K562 (cell line): ENCODE measurements around the gene CEBPE. TPM values are rescaled to one million over a fixed set of nuclear protein-coding genes. Genes with fewer than 3 reads are reported as not detected.
A peak's percentile ranks its signal among the peaks of the same experiment; 100 is the strongest.

Experiments used
- ARID1B ChIP-seq: fragments of 450-650 bp; IDR thresholded peaks from 2 replicates; pipeline ENCODE4 v1.6.1; 2016; ENCODE audit warnings: antibody characterized with exemption, mild to moderate bottlenecking, inconsistent platforms
- CREBBP ChIP-seq: IDR thresholded peaks from one replicate; pipeline ENCODE4 v1.6.1; 2012; ENCODE audit warnings: low read depth, mild to moderate bottlenecking, control low read depth, inconsistent platforms, low read length
- GABPB1 ChIP-seq: sonication (generic); formaldehyde crosslinking; IDR thresholded peaks from 2 replicates; pipeline ENCODE4 v1.8.0; 2022; ENCODE audit warnings: mild to moderate bottlenecking, missing genetic modification reagents
- JUND ChIP-seq, 2 experiments: IDR thresholded peaks; 2 replicates in 1 of 2; 3 replicates in 1 of 2; pipeline ENCODE4 v1.6.1; 2011; ENCODE audit warnings: borderline replicate concordance in 2 of 2, low read depth in 2 of 2, low read length in 2 of 2, improper control_type of control experiment in 1 of 2, missing biosample characterization in 1 of 2, missing genetic modification characterization in 1 of 2, missing genetic modification reagents in 1 of 2
- LEF1 ChIP-seq: fragments of 450-650 bp; IDR thresholded peaks from 2 replicates; pipeline ENCODE4 v1.6.1; 2016; ENCODE audit warnings: mild to moderate bottlenecking
- MNT ChIP-seq, 2 experiments: fragments of 450-650 bp; conservative IDR thresholded peaks; 2 replicates each; pipeline ENCODE4 v1.6.1; 2017; ENCODE audit warnings: mild to moderate bottlenecking in 2 of 2, moderate library complexity in 2 of 2
- SMAD2 ChIP-seq: fragments of 150-350 bp; IDR thresholded peaks from 2 replicates; pipeline ENCODE4 v1.6.1; 2014; ENCODE audit warnings: low read depth, mild to moderate bottlenecking, low read length
- SPI1 ChIP-seq: IDR thresholded peaks from 2 replicates; pipeline ENCODE4 v1.6.1; 2011; ENCODE audit warnings: low read depth, low read length, control low read depth, borderline replicate concordance
- TEAD2 ChIP-seq: fragments of 450-650 bp; IDR thresholded peaks from 2 replicates; pipeline ENCODE4 v1.6.1; 2016; ENCODE audit warnings: missing genetic modification characterization, control low read depth, missing compliant biosample characterization
- TEAD4 ChIP-seq, 2 experiments: sonication (generic) in 1 of 2; formaldehyde crosslinking in 1 of 2; IDR thresholded peaks; 2 replicates each; pipeline versions ENCODE4 v1.6.1 to v1.8.0; 2012 to 2022; ENCODE audit warnings: borderline replicate concordance in 1 of 2, inconsistent platforms in 1 of 2, low read length in 1 of 2, mild to moderate bottlenecking in 1 of 2, missing genetic modification reagents in 1 of 2
- XRCC4 ChIP-seq: IDR thresholded peaks from one replicate; pipeline ENCODE4 v1.6.1; 2011; ENCODE audit not compliant: insufficient read depth, insufficient read length; ENCODE audit errors: extremely low read depth
- ZNF133 ChIP-seq: fragments of 250-450 bp; sonication (Bioruptor Pico); IDR thresholded peaks from 2 replicates; pipeline ENCODE4 v1.4.0; 2020; ENCODE audit warnings: mild to moderate bottlenecking
- ZNF165 ChIP-seq: fragments of 250-450 bp; sonication (Bioruptor Pico); IDR thresholded peaks from 2 replicates; pipeline ENCODE4 v1.4.0; 2020; ENCODE audit warnings: borderline replicate concordance
- ZNF217 ChIP-seq: sonication (generic); formaldehyde crosslinking; IDR thresholded peaks from 2 replicates; pipeline ENCODE4 v1.8.0; 2022; ENCODE audit warnings: mild to moderate bottlenecking, missing genetic modification reagents
- ZNF311 ChIP-seq: fragments of 250-450 bp; sonication (Bioruptor Pico); IDR thresholded peaks from 2 replicates; pipeline ENCODE4 v1.4.0; 2020; ENCODE audit warnings: mild to moderate bottlenecking, moderate library complexity
- ZNF444 ChIP-seq: fragments of 250-450 bp; sonication (Bioruptor Pico); IDR thresholded peaks from 2 replicates; pipeline ENCODE4 v1.4.0; 2020; ENCODE audit warnings: mild to moderate bottlenecking, moderate library complexity
- ZNF518B ChIP-seq: fragments of 250-450 bp; sonication (Bioruptor Pico); IDR thresholded peaks from 2 replicates; pipeline ENCODE4 v1.5.0; 2021; ENCODE audit warnings: mild to moderate bottlenecking, moderate library complexity
- ZNF57 ChIP-seq: fragments of 450-650 bp; formaldehyde crosslinking; IDR thresholded peaks from 2 replicates; pipeline ENCODE4 v1.4.0; 2020; ENCODE audit warnings: mild to moderate bottlenecking, moderate library complexity
- ZNF740 ChIP-seq, 3 experiments: fragments of 200-800 bp in 1 of 3; sonication (Bioruptor generic) in 1 of 3; sonication (generic) in 1 of 3; formaldehyde crosslinking in 1 of 3; IDR thresholded peaks; 2 replicates each; pipeline versions ENCODE4 v1.6.1 to v1.8.0; 2016 to 2022; ENCODE audit warnings: mild to moderate bottlenecking in 2 of 3, missing compliant biosample characterization in 2 of 3, missing genetic modification characterization in 2 of 3, missing genetic modification reagents in 1 of 3
- polyA plus RNA-seq, 8 experiments: library from polyadenylated mRNA; depleted of rRNA in 4 of 8; stranded (reverse) in 5 of 8; unstranded in 3 of 8; fragments of >200 nt; fragmentation: Nextera tagmentation in 2 of 8; fragmentation: Illumina TruSeq in 1 of 8; extraction: Ambion mirVana in 2 of 8; extraction: Trizol in 1 of 8; gene quantifications; 2 replicates each; pipeline versions ENCODE4 v1.2.1 to v1.2.3, GENCODE V29; 2011 to 2014; ENCODE audit warnings: inconsistent platforms in 1 of 8, missing spikeins in 1 of 8
- total RNA-seq, 7 experiments: library from RNA; depleted of rRNA in 6 of 7; stranded (reverse); fragments of >200 nt in 6 of 7; fragmentation: Illumina TruSeq in 2 of 7; extraction: Trizol in 2 of 7; gene quantifications; 2 replicates each; pipeline versions ENCODE4 v1.2.1 to v1.2.3, GENCODE V29; 2011 to 2021; ENCODE audit warnings: low replicate concordance in 1 of 7

CEBPE gene
- total and polyA plus RNA-seq, 9 of the 15 experiments (the other 6 are each of a cell fraction or from before 2014, with no cell fraction given) = 0.09 to 0.15 (median 0.13) TPM; not detected in 6

GRCh38 chr14:23112359-23113178 lies 6.5 kb downstream of the CEBPE start (continued):
- TF ChIP-seq ZNF217 (CRISPR knock-in tag) (no peak), ZNF311 (CRISPR knock-in tag) (0 out of 2 replicates have a peak, but pooled peaks have one; percentile 45), TEAD4 (IDR thresholded peaks at IDR 0.05; ENCODE audit: low read length) (peak; percentile 99), TEAD4 (CRISPR knock-in tag; IDR thresholded peaks at IDR 0.05; ENCODE audit: borderline replicate concordance) (no peak), SPI1 (no peak), TEAD2 (tag) (no peak), JUND (IDR thresholded peaks at IDR 0.05; ENCODE audit: borderline replicate concordance, low read depth, low read length) (peak; percentile 88), JUND (tag; IDR thresholded peaks at IDR 0.05; ENCODE audit: borderline replicate concordance, low read depth, low read length) (peak; percentile 80; the same call in 1 of the 3 replicates), ZNF133 (CRISPR knock-in tag) (no peak), MNT (conservative IDR thresholded peaks at IDR 0.05) (peak; percentile 43 to 89; a peak in 2 of 4 replicates), ZNF740 (CRISPR knock-in tag; IDR thresholded peaks at IDR 0.05) (peak; percentile 97), ZNF740 (tag; IDR thresholded peaks at IDR 0.05) (peak in 1 of 2 experiments; percentile 70; a peak in 2 of 4 replicates), LEF1 (peak; percentile 80; the same call in 1 of the 2 replicates), ZNF165 (no peak), ZNF444 (no peak), ZNF57 (CRISPR knock-in tag) (no peak), XRCC4 (no peak), GABPB1 (CRISPR knock-in tag) (peak; percentile 79), SMAD2 (no peak), CREBBP (no peak), ZNF518B (no peak), ARID1B (peak; percentile 99)
